Measurements from ENCODE around the gene ZNF318. TPM values are rescaled to one million over a fixed set of nuclear protein-coding genes. Genes with fewer than 3 reads are reported as not detected.

ZNF318 gene
- total RNA-seq, 1 donor from 2014 or later, result 14.7 TPM

Other genes starting within 250 kb of the ZNF318 start
- gene SRF, start 198.4 kb downstream of the ZNF318 start, total RNA-seq, result 55.7 TPM
- 71.7 TPM for gene CUL9, start 187.5 kb downstream of the ZNF318 start, total RNA-seq
- 42.8 TPM for gene DNPH1, start 140.2 kb downstream of the ZNF318 start, total RNA-seq
- gene TTBK1, start 126.2 kb downstream of the ZNF318 start, total RNA-seq, result not detected
- not detected for gene SLC22A7, start 71.4 kb downstream of the ZNF318 start, total RNA-seq
- gene CRIP3, start 60.8 kb downstream of the ZNF318 start, total RNA-seq, result 1.5 TPM
- gene ABCC10, start 57.9 kb upstream of the ZNF318 start, total RNA-seq, result 52.7 TPM
- 3.2 TPM for gene DLK2, start 85.9 kb upstream of the ZNF318 start, total RNA-seq
- 36.5 TPM for gene TJAP1, start 107.9 kb upstream of the ZNF318 start, total RNA-seq
- 0.57 TPM for gene LRRC73, start 140.7 kb upstream of the ZNF318 start, total RNA-seq
- 84.6 TPM for gene YIPF3, start 147.3 kb upstream of the ZNF318 start, total RNA-seq
- 60.4 TPM for gene POLR1C, start 147.4 kb upstream of the ZNF318 start, total RNA-seq
- gene XPO5, start 206.4 kb upstream of the ZNF318 start, total RNA-seq, result 47.9 TPM
- gene POLH, start 206.5 kb upstream of the ZNF318 start, total RNA-seq, result 10.8 TPM

Data from ureter (tissue), 1 donor.